OCI-LY7 (cell line): ENCODE results near the gene GRAMD1B.

Experiments used
- CTCF ChIP-seq: fragments of 200-600 bp; sonication (generic); conservative IDR thresholded peaks from 2 replicates; pipeline ENCODE4 v1.5.1; 2014; ENCODE audit warnings: mild to moderate bottlenecking, antibody characterized with exemption, low read length, moderate library complexity, mixed read lengths
- EZH2phosphoT487 ChIP-seq: fragments of 200-600 bp; sonication (generic); IDR thresholded peaks from 2 replicates; pipeline ENCODE4 v1.6.1; 2018; ENCODE audit warnings: low read depth, borderline replicate concordance, mild to moderate bottlenecking, mixed run types, antibody characterized with exemption, low read length, moderate library complexity, mixed read lengths

GRCh38 chr11:123427405-123427804, 2.7 kb upstream of the GRAMD1B start:
- TF ChIP-seq CTCF (no peak), EZH2phosphoT487 (no peak)
